HG03521 (cell line): ENCODE data around the gene THAP2.

ENCODE experiments used
- ATAC-seq: cut with Tn5 transposase; IDR thresholded peaks from one replicate; pipeline ENCODE4 v1.9.1; 2021; ENCODE audit warnings: mild to moderate bottlenecking, moderate library complexity; ENCODE audit not compliant: unreplicated experiment

Gene THAP2

DNA sequence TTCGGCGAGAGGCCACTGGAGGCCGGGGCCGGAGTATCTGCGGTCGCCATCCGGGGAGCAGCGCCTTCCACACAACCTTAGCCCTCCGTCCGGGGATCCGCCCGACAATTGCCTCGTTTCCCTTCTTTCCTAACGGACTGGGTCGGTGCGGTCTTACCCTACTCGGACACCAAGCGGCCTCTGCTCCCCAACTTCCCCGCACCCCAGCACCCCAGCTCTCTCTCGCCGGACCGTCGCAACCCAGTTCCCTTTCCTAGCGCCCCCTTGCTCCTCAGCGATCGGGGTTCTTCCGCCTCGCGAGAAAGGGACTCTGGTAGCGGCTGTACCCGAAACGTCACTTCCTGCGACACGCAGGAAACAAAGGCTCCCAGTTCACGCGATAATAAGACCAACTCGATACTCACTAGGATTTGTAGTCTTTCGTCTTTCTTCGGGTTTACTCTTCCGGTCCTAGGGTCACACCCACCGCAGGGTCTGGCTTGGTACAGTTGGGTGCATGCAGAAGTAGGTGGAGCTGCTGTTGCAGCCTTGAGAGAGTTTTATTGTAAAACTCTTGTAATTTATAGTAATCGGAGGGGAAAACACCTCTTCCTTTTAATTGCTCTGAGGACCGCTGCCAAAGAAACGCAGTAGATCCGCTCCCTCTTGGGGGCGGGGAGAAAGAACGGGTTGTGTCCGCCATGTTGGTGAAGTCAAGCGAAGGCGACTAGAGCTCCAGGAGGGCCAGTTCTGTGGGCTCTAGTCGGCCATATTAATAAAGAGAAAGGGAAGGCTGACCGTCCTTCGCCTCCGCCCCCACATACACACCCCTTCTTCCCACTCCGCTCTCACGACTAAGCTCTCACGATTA lies at the start of gene THAP2, which contains the start of gene ZFC3H1:
THAP2 (plus strand) TSS at position 741 of the 850 bp plus-strand sequence. CDS start 209 bp downstream, outside the sequence.
ZFC3H1 (minus strand) TSS at position 288 of the 850 bp plus-strand sequence; CDS start at position 50, 238 bp downstream.
- ATAC-seq = peak; percentile 87

DNA sequence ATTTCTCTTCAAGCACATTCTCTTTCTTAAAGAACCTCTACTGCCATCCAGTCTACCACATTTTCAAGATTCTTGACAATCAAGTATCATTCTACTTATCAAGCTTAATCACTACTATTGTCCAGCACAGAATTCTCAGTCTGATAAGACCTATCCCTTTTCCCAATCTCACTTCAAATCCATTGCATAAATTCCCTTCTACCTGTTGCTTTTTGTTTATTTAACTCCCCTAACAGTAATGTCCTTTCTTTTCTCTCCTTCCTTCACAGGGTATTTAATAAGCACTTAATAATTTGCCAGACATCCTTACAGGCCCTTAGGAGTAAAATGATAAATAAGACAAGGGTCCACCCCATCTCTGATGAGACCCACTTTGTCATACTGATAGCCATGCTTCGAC lies 42.2 kb upstream of the THAP2 start:
- no peak for ATAC-seq

DNA sequence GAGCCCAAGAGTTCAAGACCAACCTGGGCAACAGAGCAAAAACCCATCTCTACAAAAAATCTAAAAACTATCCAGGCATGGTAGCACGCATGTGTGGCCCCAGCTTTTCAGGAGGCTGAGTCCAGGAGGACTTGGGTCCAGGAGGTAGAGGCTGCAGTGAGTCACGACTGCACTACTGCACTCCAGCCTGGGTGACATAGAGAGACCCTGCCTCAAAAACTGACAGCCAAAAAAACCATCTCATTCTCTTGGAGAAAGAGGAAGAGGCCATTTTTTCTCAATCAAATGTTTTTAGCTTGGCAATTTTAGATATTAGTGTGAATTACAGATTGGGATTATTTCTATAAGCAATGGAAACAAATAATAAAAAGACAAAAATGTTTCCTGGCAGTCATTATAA lies 38.6 kb upstream of the THAP2 start:
- no peak for ATAC-seq

DNA sequence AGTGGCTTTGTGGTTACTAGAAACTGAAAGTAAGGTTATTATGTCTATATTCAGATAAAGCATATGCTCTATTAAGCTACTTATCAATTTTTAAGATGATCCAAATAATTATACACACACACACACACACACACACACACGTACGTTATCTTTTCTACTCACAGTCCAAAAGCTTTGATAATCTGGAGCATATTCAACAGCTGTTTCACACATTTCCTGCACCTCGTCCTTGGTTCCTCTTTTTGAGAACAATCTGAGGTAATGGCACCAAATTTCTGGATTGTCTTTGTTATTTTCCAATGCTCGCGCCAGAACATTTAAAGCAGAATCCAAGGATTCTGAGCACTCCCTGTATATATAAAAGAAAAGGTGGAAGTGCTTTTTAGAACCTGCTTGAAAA lies 38.0 kb upstream of the THAP2 start:
- ATAC-seq = no peak

DNA sequence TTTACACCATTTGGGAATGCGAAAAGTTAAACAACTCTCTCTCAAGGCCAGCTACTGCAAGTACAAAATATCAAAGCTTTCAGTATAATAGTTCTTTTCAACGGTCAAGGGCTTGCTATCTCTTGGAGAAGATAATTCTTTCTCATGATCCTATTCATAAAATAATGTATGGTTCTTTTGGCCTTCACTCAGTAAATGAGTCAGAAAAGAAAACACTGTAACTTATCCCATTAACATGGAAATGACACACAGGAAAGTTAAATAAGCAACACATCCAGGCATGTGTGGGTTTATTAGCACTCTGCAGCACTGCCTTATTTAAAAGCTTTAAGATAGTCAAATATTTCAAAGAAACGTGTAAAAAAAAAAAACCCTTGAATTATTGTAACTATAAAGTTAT lies 37.3 kb upstream of the THAP2 start:
- ATAC-seq = no peak

DNA sequence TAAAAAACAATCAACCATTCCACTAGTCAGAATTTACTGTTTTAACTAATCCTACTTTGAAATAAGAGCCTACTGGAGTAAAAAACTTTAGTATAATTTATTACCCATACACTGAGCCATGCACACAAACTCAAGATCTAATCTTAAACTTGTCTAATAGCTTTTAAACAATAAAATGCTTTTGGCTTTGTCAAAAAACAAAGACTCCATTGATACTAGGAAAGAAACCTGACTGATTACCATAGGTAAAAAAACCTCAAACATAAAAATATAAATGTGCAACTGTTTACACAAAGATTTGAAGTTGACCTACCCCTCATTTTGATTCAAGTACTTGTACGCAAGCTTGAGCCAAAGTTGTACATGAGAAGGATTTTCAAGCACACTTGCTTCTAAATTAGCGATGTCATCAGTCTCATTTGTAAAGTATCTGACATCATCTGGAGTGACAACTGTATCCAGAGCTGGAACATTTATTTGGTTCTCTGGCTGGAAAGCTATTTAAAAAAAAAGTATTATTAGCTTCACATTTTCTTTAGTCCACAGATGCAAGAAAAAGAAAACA lies 36.6 kb upstream of the THAP2 start:
- no peak for ATAC-seq

DNA sequence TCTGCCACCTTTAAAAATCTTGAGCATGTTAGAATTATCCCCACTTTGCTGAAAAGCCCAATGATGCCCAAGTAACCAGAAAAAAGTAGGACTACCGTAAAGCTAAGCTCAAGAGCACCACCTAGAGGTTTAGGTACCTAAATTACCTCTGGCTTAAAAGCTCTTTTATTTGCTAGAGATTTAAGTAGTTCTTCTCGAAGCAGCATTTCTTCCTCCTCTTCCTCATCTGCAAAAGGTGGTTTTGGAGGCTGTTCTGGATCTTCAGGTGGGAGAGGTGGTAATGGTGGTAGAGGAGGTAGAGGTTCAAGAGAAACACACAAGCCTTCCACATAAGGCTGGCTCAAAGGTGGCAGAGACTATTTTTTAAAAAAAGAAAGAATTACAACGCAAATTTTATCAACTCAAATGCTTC lies 27.4 kb upstream of the THAP2 start:
- no peak for ATAC-seq

DNA sequence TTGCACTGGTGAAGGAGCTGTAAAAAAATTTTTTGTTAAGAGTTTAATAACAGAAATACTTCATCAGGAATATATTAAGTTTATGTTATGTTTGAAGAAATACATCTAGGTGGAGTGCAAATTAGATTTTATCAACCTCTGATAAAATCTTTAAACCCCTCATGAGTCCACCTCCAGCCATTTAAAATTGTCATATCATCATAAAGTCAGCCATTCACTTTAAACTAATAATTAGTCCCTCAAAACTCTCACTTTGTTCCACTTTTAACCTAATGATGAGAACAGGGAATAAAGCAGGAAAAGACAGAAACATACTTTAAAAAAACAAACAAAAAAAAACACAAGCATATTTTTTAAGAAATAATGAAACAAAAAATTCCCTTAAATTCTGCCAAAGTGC lies 25.6 kb upstream of the THAP2 start:
- ATAC-seq = no peak

DNA sequence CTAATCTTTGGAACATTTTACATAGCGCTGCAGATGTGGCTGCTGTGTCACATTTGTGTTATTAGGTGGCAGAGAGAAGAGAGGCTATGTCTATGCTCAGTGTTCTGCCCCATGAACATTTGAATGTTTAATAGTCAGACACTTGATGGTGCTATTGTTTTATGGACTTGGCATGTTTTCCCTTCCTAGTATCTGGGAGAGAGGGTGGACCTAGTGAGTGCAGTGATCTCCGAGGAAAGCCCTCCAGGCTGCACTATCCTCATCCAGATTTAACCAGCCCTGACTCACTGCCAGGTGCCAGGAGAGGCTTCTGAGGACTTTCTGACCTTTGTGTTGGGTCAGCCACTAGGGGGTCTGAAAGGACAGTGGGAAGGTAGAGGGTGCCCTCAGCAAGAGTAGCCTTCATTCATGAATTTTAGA lies 24.8 kb upstream of the THAP2 start:
- ATAC-seq = no peak

DNA sequence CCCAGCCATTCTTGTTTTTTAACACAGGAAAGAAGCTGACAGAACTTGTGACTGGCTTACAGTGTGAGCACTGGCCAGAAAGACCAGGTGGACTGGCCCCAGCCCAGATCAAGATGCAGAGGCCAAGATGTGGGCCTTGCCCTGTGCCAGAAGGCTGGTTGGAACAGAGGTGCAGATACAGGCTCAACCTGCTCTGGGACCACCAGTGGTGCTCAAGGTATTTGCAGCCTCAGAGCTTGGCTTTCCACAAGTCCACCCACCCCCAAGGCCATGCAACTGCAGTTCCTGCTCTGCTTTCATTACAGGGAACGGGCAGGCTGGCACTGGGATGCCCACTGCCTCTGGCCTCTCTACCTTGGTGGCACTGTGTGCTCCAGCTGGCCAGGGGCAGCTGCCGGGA lies 23.8 kb upstream of the THAP2 start:
- ATAC-seq = no peak

DNA sequence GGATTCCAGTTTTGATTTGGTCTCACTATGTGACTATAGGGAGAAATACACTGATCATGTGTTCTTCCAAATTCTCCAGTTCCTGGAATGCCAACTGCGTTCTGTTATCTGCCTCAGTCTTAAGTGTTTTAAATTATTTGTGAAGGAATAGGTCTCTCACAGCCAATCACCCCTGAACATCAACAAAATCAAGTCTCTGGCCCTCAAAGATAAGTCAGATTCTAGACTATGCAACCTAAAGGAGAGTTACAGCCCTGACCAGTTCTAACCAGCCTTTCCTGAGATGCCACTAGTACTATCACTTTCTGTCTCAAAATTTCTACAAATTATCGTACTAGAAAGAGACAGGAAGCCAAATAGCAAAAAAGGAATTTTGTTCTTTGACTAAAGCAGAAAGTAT lies 22.7 kb upstream of the THAP2 start:
- no peak for ATAC-seq

DNA sequence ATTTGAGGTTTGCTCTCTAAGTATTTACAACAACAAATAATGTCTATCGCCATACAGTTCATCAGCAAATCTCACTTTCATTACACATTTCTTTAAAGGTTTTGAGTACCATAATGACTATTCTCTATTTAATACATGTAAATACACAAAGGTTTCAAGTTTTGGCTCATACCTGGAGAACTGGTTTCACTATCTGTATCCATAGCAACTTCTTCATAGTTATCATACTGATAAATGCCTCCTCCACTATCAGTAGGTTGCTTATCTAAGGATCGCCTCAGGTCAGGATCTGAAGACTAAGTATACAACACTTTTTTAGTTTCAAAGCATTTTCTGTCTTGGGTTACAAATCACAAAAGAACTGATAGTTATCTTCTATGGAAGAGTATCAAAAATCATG lies 21.8 kb upstream of the THAP2 start:
- ATAC-seq = peak; percentile 61

DNA sequence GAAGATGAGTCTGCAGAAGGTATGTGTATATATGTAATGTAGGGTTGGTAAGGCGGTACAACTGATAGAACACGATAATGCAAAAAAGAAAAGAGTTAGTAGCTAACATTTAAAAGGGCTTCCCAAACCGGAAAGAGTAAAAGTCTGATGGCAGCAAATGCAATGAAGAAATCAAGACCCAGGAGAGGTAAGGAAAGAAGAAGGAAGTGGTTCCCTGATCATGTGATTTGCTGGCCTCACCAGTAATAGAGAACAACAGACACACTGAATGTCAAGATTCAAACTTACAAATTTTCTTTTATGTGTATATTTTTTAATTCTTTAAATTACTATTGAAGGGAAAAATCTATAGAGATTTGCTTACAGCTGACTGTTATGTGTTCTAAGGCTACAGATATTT lies 18.8 kb upstream of the THAP2 start:
- ATAC-seq = no peak

DNA sequence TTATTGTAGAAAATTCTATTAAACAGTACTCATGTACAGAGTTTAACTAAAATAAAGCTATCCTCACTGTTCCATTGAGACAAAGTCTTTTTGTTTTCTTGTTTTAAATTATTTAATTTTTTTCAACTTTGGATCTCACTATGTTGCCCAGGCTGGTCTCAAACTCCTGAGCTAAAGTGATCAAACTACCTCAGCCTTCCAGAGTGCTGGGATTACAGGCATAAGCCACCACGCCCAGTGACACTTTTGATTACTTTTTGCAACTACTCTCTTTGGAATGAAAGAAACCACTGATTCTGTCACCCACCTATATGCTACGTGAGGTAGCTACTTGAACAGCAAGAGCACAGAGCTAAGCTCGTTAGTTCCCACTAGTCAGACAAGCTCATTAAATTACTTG lies 17.6 kb upstream of the THAP2 start:
- ATAC-seq = no peak

DNA sequence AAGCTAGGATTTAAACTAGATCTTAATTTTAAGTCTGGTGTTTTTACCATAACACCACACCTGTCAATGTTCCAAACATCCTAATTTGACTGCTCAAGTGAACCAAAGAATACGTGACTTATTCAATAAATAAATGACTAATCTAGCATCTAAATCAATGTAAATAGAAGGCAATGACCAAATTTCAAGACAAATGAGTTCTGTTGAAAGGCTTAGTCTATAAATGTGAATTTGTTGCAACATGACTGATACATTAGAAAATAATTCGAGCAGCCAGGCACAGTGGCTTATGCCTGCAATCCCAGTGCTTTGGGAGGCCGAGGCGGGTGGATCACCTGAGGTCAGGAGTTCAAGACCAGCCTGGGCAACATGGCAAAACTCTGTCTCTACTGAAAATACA lies 15.6 kb upstream of the THAP2 start:
- no peak for ATAC-seq

DNA sequence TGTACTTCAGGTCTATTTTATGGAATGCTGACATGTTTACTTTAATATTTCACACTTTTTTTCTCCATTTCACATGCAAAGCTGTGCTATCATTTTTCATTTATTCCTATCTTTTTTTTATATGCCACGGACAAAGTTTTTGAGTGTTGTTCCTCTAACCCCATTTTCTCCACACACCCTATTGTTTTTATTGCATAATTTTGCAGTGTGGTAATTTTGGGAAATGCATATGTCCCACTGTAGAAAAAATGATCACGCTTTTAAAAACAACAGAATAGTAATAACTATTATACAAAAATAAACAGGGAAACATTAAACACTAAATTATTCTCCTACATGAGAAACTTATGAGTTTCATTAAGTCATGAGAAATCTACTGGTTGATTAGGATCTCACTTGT lies 14.7 kb upstream of the THAP2 start:
- ATAC-seq = no peak

DNA sequence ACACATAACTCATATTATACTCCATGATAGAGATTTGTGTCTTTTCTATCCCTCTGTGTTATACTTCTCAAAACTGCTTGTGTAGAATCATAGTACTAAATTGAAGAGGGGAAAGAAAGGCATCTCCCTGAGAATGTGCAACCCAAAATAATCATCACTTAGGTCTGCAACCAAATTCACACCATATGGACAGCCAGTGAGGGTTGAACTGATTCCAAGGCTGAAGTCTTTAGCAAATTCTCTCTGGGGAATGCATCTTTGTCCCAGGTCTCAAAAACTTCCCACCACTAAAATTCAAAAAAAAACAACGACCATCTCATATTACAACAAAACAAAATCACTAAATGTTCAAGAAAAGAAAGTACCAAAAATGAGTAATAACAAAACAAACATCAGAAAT lies 11.4 kb upstream of the THAP2 start:
- ATAC-seq = no peak

DNA sequence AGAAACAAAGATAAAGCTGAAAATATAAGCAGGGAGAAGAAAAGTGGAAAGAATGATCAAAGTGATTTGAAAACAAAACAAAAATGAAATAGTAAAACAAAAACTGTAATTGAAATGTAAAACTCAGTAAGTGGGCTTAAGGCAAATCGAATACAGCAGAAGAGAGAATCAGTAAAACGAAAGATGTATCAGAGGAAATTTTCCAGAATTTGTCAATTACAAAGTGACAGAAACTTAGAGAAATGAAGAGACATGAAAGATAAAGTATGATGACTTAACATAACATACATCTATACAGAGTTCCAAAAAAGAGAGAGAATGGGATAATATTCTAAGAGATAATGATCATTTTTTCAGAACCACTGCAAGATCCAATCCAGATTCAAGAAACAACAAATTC lies 11.0 kb upstream of the THAP2 start:
- no peak for ATAC-seq

DNA sequence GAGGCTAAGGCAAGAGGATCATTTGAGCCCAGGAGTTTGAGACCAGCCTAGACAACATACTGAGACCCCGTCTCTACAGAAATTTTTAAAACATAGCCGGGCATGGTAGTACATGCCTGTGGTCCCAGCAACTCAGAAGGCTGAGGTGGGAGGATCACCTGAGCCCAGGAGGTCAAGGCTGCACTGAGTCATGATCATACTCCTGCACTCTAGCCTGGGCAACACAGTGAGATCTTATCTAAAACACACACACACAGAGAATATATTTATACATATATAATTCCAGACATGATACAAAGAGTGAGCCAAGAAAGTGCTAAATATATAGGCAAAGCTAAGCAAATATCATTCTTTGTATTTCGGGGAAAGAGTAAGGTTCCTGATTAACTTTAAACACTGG lies 9.9 kb upstream of the THAP2 start:
- no peak for ATAC-seq

DNA sequence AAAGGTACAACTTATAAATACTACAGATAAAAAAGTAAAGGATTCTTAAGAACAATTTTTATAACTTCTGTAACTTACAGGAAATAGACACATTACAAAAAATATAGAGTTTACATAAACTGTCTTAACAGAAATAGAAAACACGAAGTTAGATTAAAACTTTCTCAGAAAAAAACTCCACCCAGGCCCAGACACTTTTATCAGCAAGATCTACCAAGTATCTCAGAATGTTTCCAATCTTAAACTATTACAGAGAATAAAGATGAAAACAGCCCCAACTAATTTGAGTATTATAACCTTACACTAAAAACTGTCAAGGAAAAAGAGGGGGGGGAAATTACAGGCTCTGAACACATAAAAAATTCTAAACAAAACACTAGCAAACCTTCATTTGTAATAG lies 8.6 kb upstream of the THAP2 start:
- no peak for ATAC-seq

DNA sequence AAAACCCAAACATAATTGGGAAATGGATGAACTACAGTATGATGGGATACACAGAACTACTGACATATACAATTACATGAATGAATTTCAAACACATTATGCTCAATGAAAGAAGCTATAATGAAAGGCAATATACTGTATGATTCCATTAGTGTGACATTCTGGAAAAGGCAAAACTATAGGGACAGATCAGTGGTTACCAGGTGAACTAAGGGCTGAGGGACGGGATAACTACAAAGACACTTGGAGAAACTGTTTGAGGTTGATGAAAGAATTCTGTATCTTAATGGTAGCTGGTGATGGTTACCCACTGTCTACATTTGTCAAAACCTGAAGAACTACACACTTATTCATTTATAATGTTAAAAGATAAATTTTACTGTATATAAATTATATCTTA lies 8.2 kb upstream of the THAP2 start:
- ATAC-seq = no peak

DNA sequence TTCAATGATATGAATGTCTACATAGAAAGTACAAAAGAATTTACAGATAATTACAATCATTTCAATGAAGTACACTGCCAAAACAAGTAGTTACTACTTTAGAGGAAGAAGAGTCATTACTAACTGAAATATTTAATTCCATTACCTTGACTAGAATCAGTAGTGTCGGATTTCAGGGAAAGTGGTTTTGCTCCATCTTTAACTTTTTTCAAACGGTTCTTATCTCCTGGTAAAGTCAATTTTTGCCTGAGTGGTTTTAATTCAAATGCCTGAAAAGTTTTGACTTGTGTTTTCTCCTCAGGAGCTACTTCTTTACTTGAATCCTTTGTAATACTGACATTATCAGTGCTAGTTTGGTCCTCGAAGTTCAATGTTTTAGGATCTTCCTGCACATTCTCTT lies 7.4 kb upstream of the THAP2 start:
- ATAC-seq = no peak
